NCI-H1048 (cell line): ENCODE results near the gene SLC37A1.
"Not testable (repeated sequence)": the region's sequence is repeated elsewhere in the genome, so short reads cannot be mapped to it uniquely, and the experiment has no call there.

Experiments used
- DNase-seq: peaks from one replicate; lab custom pipeline; 2025; lab: John Stamatoyannopoulos, UW

Gene SLC37A1

GRCh38 chr21:42513151-42513984 is at the start of gene SLC37A1:
SLC37A1 (plus strand) TSS chr21:42513852; CDS start chr21:42518455, 4,603 bp downstream.
- no peak for DNase-seq

- DNase-seq: peak; percentile 16
Measured at GRCh38 chr21:42463861-42464515, 49.7 kb upstream of the SLC37A1 start.

- DNase-seq: no peak
Measured at GRCh38 chr21:42465008-42465802, 48.4 kb upstream of the SLC37A1 start.

GRCh38 chr21:42465803-42466127 is 47.9 kb upstream of the SLC37A1 start:
- DNase-seq: no peak

- no peak for DNase-seq
Measured at GRCh38 chr21:42466700-42467099, 47.0 kb upstream of the SLC37A1 start.

- DNase-seq: no peak
Measured at GRCh38 chr21:42467140-42467983, 46.3 kb upstream of the SLC37A1 start.

- DNase-seq: no peak
Measured at GRCh38 chr21:42468491-42469131, 45.0 kb upstream of the SLC37A1 start.

- DNase-seq: no peak
Measured at GRCh38 chr21:42469272-42469671, 44.4 kb upstream of the SLC37A1 start.

GRCh38 chr21:42469726-42470125 is 43.9 kb upstream of the SLC37A1 start:
- not testable (repeated sequence) for DNase-seq

- no peak for DNase-seq
Measured at GRCh38 chr21:42471206-42471605, 42.4 kb upstream of the SLC37A1 start.

- DNase-seq: no peak
Measured at GRCh38 chr21:42471716-42472330, 41.8 kb upstream of the SLC37A1 start.

- no peak for DNase-seq
Measured at GRCh38 chr21:42472521-42472920, 41.1 kb upstream of the SLC37A1 start.

GRCh38 chr21:42473498-42474042 is 40.1 kb upstream of the SLC37A1 start:
- no peak for DNase-seq

- DNase-seq: no peak
Measured at GRCh38 chr21:42474043-42474831, 39.4 kb upstream of the SLC37A1 start.

GRCh38 chr21:42475036-42475435 is 38.6 kb upstream of the SLC37A1 start:
- no peak for DNase-seq

- DNase-seq: no peak
Measured at GRCh38 chr21:42475526-42476387, 37.9 kb upstream of the SLC37A1 start.

- DNase-seq: no peak
Measured at GRCh38 chr21:42476388-42477331, 37.0 kb upstream of the SLC37A1 start.

GRCh38 chr21:42478504-42478903 is 35.1 kb upstream of the SLC37A1 start:
- no peak for DNase-seq
